A673 (cell line): ENCODE data around the gene USP40. TPM values are rescaled to one million over a fixed set of nuclear protein-coding genes. Genes with fewer than 3 reads are reported as not detected.

ENCODE experiments used
- BruUV-seq: library from RNA; stranded (reverse); fragments of 400-500 nt; replicated peaks from 2 replicates; lab custom pipeline; 2021; lab: Mats Ljungman, UMichigan
- CTCF ChIA-PET: fragments of 300-600 bp; sonication (Branson Sonifier 250); formaldehyde crosslinking; loops from one replicate; lab custom pipeline; 2022; ENCODE audit warnings: antibody characterized with exemption; lab: Charles Lee
- POLR2A ChIA-PET: fragments of 300-600 bp; sonication (Branson Sonifier 250); formaldehyde crosslinking; loops from one replicate; lab custom pipeline; 2022; ENCODE audit warnings: antibody characterized with exemption; ENCODE audit not compliant: low non-redundant PET; lab: Charles Lee
- DNase-seq: peaks from one replicate; pipeline ENCODE4 v3.0.0-alpha.2; 2015; ENCODE audit warnings: low spot score
- H3K27ac ChIP-seq: fragments of 200-600 bp; sonication (generic); 2 replicates; pipeline ENCODE4 v1.5.1; 2016; ENCODE audit warnings: mixed run types, low read depth, mild to moderate bottlenecking, mixed read lengths, antibody characterized with exemption, low read length; ENCODE audit not compliant: poor library complexity, severe bottlenecking
- H3K27me3 ChIP-seq: fragments of 200-600 bp; sonication (generic); replicated peaks from 2 replicates; pipeline ENCODE4 v1.6.1; 2017; ENCODE audit warnings: mixed run types, low read depth, mild to moderate bottlenecking, mixed read lengths, antibody characterized with exemption, low read length; ENCODE audit not compliant: insufficient read depth, poor library complexity
- H3K36me3 ChIP-seq: fragments of 200-600 bp; sonication (generic); 2 replicates; pipeline ENCODE4 v1.6.1; 2016; ENCODE audit warnings: mixed run types, mild to moderate bottlenecking, mixed read lengths, antibody characterized with exemption, low read length; ENCODE audit not compliant: insufficient read depth, poor library complexity, severe bottlenecking
- H3K4me1 ChIP-seq: fragments of 200-600 bp; sonication (generic); 2 replicates; pipeline ENCODE4 v1.6.1; 2017; ENCODE audit warnings: mixed run types, mild to moderate bottlenecking, mixed read lengths, antibody characterized with exemption, low read length; ENCODE audit not compliant: insufficient read depth, poor library complexity, severe bottlenecking
- H3K4me3 ChIP-seq: fragments of 200-600 bp; sonication (generic); 2 replicates; pipeline ENCODE4 v1.5.1; 2016; ENCODE audit warnings: low read depth, mixed run types, mild to moderate bottlenecking, mixed read lengths, low read length; ENCODE audit not compliant: poor library complexity, severe bottlenecking
- H3K9me3 ChIP-seq: fragments of 200-600 bp; sonication (generic); 2 replicates; pipeline ENCODE4 v1.6.1; 2016; ENCODE audit warnings: mixed run types, low read depth, mild to moderate bottlenecking, mixed read lengths, antibody characterized with exemption, low read length; ENCODE audit not compliant: poor library complexity, severe bottlenecking
- CTCF ChIP-seq: fragments of 300-800, 200-600 bp; sonication (generic); conservative IDR thresholded peaks from 2 replicates; pipeline ENCODE4 v1.5.1; 2017; ENCODE audit warnings: low read depth, mild to moderate bottlenecking, antibody characterized with exemption, low read length, moderate library complexity, mixed read lengths
- EZH2 ChIP-seq: fragments of 200-600 bp; sonication (generic); IDR thresholded peaks from 2 replicates; pipeline ENCODE4 v1.6.1; 2017; ENCODE audit warnings: borderline replicate concordance, low read depth, mild to moderate bottlenecking, mixed read lengths, antibody characterized with exemption, low read length; ENCODE audit not compliant: poor library complexity, severe bottlenecking
- intact Hi-C: fragments of 100-400 bp; cut with micrococcal nuclease; formaldehyde crosslinking; loops from one replicate; pipeline ENCODE4 v1.10.0; 2022; ENCODE audit not compliant: unreplicated experiment
- total RNA-seq: library from RNA; stranded (reverse); gene quantifications from 2 replicates; pipeline ENCODE4 v1.2.3, GENCODE V29; 2021

USP40 gene
- total RNA-seq, 1 experiment from 2014 or later = 29.6 TPM

- no TSS peak for BruUV-seq
- Histone ChIP-seq H3K27me3 (no peaks in the 10 kb centered on the region), H3K9me3 (peaks cover 6% of the 10 kb centered on the region), H3K4me3 (no peak overlapping the region), H3K36me3 (no peaks in the 10 kb centered on the region), H3K4me1 (no peaks in the 10 kb centered on the region), H3K27ac (no peak overlapping the region)
- TF ChIP-seq CTCF (no peak), EZH2 (no peak)
- no peak for DNase-seq
- ChIA-PET CTCF (no interaction called here), POLR2A (no interaction called here)
- intact Hi-C loops = no loop called here
Measured at GRCh38 chr2:233503481-233503880, 63.1 kb downstream of the USP40 start.

GRCh38 chr2:233501198-233502076 lies 65.1 kb downstream of the USP40 start:
- no peaks in the 10 kb centered on the region for H3K4me1 ChIP-seq
- H3K4me3 ChIP-seq = no peak overlapping the region
- BruUV-seq = no TSS peak
- ChIA-PET CTCF (no interaction called here), POLR2A (no interaction called here)
- TF ChIP-seq EZH2 = no peak
- no peak for TF ChIP-seq CTCF
- intact Hi-C loops = no loop called here
- peaks cover 6% of the 10 kb centered on the region for H3K9me3 ChIP-seq
- no peaks in the 10 kb centered on the region for H3K36me3 ChIP-seq
- H3K27ac ChIP-seq = no peak overlapping the region
- no peaks in the 10 kb centered on the region for H3K27me3 ChIP-seq
- DNase-seq = no peak

GRCh38 chr2:233499928-233500327 lies 66.7 kb downstream of the USP40 start:
- H3K4me3 ChIP-seq = no peak overlapping the region
- ChIA-PET POLR2A (no interaction called here), CTCF (no interaction called here)
- intact Hi-C loops = no loop called here
- TF ChIP-seq EZH2 (no peak), CTCF (no peak)
- H3K27ac ChIP-seq = no peak overlapping the region
- BruUV-seq = no TSS peak
- H3K9me3 ChIP-seq = peaks cover 6% of the 10 kb centered on the region
- H3K27me3 ChIP-seq = no peaks in the 10 kb centered on the region
- DNase-seq = no peak
- no peaks in the 10 kb centered on the region for H3K4me1 ChIP-seq
- H3K36me3 ChIP-seq = no peaks in the 10 kb centered on the region
